GM12875 (cell line): ENCODE results near the gene MARCO.

ENCODE experiments used
- H3K4me3 ChIP-seq: one replicate; pipeline ENCODE4 v1.5.1; 2011; ENCODE audit warnings: low read depth, low read length, control low read depth
- TF ChIP-seq, protein P1 (sequence below): IDR thresholded peaks from 2 replicates; pipeline ENCODE4 v1.5.1; 2011; ENCODE audit warnings: low read depth, mild to moderate bottlenecking, control low read depth, inconsistent platforms, low read length, moderate library complexity, borderline replicate concordance; ENCODE audit not compliant: insufficient read depth

MARCO gene, protein sequence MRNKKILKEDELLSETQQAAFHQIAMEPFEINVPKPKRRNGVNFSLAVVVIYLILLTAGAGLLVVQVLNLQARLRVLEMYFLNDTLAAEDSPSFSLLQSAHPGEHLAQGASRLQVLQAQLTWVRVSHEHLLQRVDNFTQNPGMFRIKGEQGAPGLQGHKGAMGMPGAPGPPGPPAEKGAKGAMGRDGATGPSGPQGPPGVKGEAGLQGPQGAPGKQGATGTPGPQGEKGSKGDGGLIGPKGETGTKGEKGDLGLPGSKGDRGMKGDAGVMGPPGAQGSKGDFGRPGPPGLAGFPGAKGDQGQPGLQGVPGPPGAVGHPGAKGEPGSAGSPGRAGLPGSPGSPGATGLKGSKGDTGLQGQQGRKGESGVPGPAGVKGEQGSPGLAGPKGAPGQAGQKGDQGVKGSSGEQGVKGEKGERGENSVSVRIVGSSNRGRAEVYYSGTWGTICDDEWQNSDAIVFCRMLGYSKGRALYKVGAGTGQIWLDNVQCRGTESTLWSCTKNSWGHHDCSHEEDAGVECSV

DNA sequence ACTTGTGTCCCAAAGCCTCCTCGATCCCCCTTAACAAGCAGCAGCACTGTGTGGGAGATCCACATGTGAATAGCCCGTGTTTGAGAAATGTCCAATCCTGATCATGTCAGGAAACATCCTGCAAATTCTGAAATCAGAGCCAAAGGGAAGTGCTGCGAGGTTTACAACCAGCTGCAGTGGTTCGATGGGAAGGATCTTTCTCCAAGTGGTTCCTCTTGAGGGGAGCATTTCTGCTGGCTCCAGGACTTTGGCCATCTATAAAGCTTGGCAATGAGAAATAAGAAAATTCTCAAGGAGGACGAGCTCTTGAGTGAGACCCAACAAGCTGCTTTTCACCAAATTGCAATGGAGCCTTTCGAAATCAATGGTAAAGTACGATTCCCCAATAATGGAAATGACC, at the start of gene MARCO:
MARCO (plus strand) TSS at position 164 of the 400 bp plus-strand sequence; CDS start at position 271, 107 bp downstream.
- TF ChIP-seq, protein P1, sequence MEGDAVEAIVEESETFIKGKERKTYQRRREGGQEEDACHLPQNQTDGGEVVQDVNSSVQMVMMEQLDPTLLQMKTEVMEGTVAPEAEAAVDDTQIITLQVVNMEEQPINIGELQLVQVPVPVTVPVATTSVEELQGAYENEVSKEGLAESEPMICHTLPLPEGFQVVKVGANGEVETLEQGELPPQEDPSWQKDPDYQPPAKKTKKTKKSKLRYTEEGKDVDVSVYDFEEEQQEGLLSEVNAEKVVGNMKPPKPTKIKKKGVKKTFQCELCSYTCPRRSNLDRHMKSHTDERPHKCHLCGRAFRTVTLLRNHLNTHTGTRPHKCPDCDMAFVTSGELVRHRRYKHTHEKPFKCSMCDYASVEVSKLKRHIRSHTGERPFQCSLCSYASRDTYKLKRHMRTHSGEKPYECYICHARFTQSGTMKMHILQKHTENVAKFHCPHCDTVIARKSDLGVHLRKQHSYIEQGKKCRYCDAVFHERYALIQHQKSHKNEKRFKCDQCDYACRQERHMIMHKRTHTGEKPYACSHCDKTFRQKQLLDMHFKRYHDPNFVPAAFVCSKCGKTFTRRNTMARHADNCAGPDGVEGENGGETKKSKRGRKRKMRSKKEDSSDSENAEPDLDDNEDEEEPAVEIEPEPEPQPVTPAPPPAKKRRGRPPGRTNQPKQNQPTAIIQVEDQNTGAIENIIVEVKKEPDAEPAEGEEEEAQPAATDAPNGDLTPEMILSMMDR, result no peak
- no peak within 1 kb of the TSS for H3K4me3 ChIP-seq

DNA sequence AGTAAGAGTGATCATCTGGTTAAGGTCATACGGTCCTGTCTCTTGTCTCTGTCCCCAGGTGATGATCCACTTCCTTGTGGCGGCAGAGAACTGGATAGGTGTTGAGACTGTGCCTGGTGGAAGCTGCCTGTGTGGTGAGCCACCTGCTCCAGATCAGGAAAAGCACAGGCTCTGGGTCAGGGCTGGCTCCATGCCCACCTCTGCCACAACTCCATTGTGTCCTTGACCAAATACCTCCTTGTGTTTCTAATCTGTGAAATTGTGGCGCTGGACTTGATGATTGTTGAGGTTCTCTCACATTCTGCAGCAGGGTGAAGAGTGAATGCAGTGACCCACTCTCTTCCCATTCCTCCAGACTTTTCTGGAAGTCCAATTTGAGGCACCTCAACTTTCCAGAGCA, 48.9 kb upstream of the MARCO start:
- H3K4me3 ChIP-seq, result no peak overlapping the region

DNA sequence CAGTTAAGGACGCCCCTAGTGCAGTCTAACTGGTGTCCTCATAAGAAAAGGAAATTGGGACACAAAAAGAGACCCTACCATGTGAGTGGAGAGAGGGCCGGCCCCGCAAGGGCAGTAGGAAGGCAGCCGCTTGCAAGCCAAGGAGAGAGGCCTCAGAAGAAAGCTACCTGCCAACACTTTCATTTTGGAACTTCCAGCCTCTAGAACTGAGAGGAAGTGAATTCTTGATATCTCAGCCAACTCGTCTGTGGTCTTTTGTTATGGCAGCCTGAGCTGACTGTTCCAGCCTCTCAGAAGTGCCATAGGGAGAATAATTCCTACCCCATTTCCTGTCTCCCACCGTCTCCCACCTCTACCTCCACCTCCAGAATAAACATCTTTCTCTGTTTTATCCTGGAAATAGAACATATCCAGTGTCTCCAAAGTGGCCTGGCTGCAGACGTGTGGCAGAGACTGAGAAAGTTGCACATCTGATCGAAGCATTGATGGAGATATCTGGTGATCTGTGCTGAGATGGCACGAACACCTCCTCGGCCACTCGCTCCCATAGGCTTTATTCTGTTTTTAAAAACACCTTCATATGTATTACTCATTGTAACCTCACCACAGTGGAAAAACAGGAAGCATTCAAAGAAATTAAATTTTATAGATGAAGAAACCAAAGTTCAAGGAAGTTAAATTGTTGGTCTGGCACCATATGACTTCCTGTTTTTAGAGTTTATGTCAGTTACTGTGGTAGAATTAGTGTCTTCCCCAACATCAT, 39.5 kb upstream of the MARCO start:
- TF ChIP-seq, protein P1, result no peak
- no peak overlapping the region for H3K4me3 ChIP-seq

More for the DNA sequence above, 48.9 kb upstream of the MARCO start:
- TF ChIP-seq, protein P1, result no peak

DNA sequence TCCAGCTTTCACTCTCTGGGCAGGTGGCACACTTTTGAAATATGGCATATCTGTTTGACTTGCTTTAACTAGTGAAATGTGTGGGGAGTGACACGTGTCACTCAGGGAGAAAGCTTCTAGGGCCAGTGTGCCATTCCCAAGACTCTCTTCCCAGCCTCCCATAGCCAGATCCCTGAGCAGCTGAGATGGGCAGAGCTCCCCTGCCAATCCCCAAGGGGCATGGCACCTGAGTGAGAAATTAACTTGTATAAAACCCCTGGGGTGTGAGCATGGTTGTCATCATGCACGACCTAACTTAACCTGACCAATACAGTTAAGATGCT, 39.0 kb upstream of the MARCO start:
- TF ChIP-seq, protein P1, result no peak
- no peak overlapping the region for H3K4me3 ChIP-seq

DNA sequence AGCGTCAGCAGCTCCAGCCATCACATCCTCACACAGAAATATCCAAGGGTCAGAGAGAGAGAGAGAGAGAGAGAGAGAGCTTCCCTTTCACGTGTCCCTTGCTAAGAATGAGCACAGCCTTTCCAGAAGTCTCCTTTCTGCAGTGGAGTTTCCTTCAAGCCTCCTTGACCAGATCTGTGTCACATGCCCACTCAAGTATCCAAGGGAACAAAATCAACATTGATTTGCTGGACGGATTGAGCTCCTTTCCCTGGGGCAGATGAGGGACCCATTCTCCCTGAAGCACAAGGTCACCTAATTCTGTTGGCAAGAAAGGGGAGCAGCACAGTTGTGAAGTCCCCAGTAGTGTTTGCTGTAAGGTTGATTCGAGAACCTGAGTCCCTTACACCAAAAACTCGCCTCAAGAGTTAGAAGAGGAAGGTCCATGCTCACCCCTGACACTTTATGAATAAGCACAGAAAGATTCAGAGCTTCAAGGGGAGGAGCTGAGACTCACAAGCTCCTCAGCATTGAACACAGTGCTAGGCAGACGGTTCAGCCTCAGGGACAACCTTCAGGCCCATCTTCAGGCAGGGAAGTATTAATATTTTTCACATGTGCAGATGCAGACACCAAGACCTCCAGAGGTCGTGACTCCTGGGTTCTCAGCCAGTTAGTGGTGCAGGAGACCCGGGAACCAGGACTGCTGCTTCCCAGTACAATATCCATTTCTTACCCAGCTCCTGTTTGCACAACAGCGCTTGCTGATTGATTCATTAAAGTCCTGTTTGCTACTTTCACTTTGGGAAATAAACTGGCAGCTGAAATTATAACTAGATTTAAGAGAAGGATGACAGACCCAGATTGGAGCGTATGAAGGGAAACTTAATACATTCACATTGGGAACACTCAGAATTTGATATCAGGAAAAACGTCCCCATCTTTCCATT, 38.2 kb upstream of the MARCO start:
- TF ChIP-seq, protein P1, result no peak
- no peak overlapping the region for H3K4me3 ChIP-seq

DNA sequence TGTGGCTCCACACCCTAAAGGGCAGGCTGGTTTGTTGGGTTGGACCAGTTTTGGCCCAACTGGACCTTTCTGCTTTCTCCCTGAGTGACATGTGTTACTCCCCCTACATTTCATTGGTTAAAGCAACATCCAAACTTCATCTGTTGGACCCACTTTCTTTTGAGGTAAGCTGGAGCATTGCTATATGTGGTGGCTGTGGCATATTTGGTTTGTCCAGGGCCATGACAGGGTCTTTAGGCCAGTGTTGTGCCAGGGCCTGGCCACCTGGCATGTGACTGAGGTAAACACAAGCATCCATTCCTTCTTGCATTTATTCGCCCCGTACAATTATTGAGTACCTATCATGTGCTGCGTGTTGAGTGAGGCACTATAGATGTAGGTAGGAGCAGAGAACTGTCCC, 36.8 kb upstream of the MARCO start:
- no peak overlapping the region for H3K4me3 ChIP-seq
- TF ChIP-seq, protein P1, result no peak
